ENCODE data around the gene GJB6. TPM values are rescaled to one million over a fixed set of nuclear protein-coding genes. Genes with fewer than 3 reads are reported as not detected.

The GJB6 gene
- total and polyA plus RNA-seq, 2 donors (not counting 3 experiments of a cell fraction or from before 2014, with no cell fraction given) = not detected

- CTCF ChIA-PET = interaction anchor here (1.0 kb wide), 1 partner anchor 8 kb away, joined by 3 read pairs; no protein-coding TSS in a partner anchor
- dilution Hi-C loops (cut with MboI; ENCODE audit: extremely low pct_ligation_motif_present, low sequenced_read_pairs) = no loop called here
- no peak overlapping the region for H2AFZ ChIP-seq (ENCODE audit: low read depth, low read length)
Measured at GRCh38 chr13:20258208-20258962, 26.3 kb upstream of the GJB6 start.

More at GRCh38 chr13:20258208-20258962, 26.3 kb upstream of the GJB6 start:
- Histone ChIP-seq H3K36me3 (ENCODE audit: control insufficient read depth in 2 of 2, extremely low read depth in 1 of 2, insufficient read depth in 2 of 2, low read length in 2 of 2) (no peaks in the 10 kb centered on the region), H3K9ac (replicated peaks; ENCODE audit: extremely low read depth, insufficient read depth, low read length) (no peak overlapping the region), H3K27me3 (ENCODE audit: control insufficient read depth in 2 of 2, insufficient read depth in 2 of 2, low read length in 2 of 2) (no peaks in the 10 kb centered on the region), H3K9me3 (replicated peaks; ENCODE audit: control insufficient read depth, insufficient read depth, low read length) (no peaks in the 10 kb centered on the region), H3K9me1 (replicated peaks; ENCODE audit: control insufficient read depth, extremely low read depth, insufficient read depth, low read length) (no peaks in the 10 kb centered on the region), H3K27ac (ENCODE audit: insufficient read depth, low read depth, low read length) (no peak overlapping the region), H3K79me2 (ENCODE audit: control insufficient read depth, insufficient read depth, low read length) (no peaks in the 10 kb centered on the region), H3K4me2 (ENCODE audit: insufficient read depth, low read length) (no peak overlapping the region), H3K4me1 (ENCODE audit: control insufficient read depth, extremely low read depth, insufficient read depth, low read length) (no peaks in the 10 kb centered on the region), H3K4me3 (replicated peaks in 1 of 3; ENCODE audit: insufficient read depth in 1 of 3, low read depth in 1 of 3, low read length in 3 of 3) (no peak overlapping the region), H4K20me1 (replicated peaks; ENCODE audit: control insufficient read depth, extremely low read depth, insufficient read depth, low read length) (no peaks in the 10 kb centered on the region)
- FAIRE-seq = no peak
- BruUV-seq (replicated peaks) = no TSS peak
- TF ChIP-seq MYC (IDR thresholded peaks at IDR 0.05; ENCODE audit: low read depth, low read length) (no peak), MAX (IDR thresholded peaks at IDR 0.05; ENCODE audit: insufficient read depth, insufficient read length) (no peak), POLR2AphosphoS5 (IDR thresholded peaks at IDR 0.05; ENCODE audit: insufficient read depth, low read depth, low read length) (no peak), POLR2A (IDR thresholded peaks at IDR 0.05; ENCODE audit: low read depth, low read length) (no peak), FOS (IDR thresholded peaks at IDR 0.05; ENCODE audit: borderline replicate concordance, insufficient read depth, low read length) (no peak), GATA2 (IDR thresholded peaks at IDR 0.05; ENCODE audit: insufficient read depth, insufficient read length, low read depth, low read length) (no peak), EZH2 (IDR thresholded peaks at IDR 0.05; ENCODE audit: borderline replicate concordance, low read depth, low read length, severe bottlenecking) (no peak), JUN (IDR thresholded peaks at IDR 0.05; ENCODE audit: borderline replicate concordance, insufficient read depth, insufficient read length, low read depth) (no peak)
- TF ChIP-seq, protein P1, sequence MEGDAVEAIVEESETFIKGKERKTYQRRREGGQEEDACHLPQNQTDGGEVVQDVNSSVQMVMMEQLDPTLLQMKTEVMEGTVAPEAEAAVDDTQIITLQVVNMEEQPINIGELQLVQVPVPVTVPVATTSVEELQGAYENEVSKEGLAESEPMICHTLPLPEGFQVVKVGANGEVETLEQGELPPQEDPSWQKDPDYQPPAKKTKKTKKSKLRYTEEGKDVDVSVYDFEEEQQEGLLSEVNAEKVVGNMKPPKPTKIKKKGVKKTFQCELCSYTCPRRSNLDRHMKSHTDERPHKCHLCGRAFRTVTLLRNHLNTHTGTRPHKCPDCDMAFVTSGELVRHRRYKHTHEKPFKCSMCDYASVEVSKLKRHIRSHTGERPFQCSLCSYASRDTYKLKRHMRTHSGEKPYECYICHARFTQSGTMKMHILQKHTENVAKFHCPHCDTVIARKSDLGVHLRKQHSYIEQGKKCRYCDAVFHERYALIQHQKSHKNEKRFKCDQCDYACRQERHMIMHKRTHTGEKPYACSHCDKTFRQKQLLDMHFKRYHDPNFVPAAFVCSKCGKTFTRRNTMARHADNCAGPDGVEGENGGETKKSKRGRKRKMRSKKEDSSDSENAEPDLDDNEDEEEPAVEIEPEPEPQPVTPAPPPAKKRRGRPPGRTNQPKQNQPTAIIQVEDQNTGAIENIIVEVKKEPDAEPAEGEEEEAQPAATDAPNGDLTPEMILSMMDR (IDR thresholded peaks at IDR 0.05; ENCODE audit: extremely low read depth in 1 of 2, insufficient read depth in 1 of 2, low read depth in 1 of 2, low read length in 2 of 2) = no peak
- intact Hi-C loops (cut with micrococcal nuclease) = no loop called here
- no peak for DNase-seq (ENCODE audit: low read depth, low spot score)
- POLR2A ChIA-PET = no interaction called here
